K562 (cell line): ENCODE measurements around the gene ZFAND6. TPM values are rescaled to one million over a fixed set of nuclear protein-coding genes. Genes with fewer than 3 reads are reported as not detected.
"Not testable (repeated sequence)": the region's sequence is repeated elsewhere in the genome, so short reads cannot be mapped to it uniquely, and the experiment has no call there.

Source experiments
- ATAC-seq: fragments of 200-7000 bp; cut with Tn5 transposase; 3 replicates; pipeline ENCODE4 v1.9.1; 2020; ENCODE audit warnings: moderate library complexity
- BruUV-seq: library from RNA; stranded (reverse); fragments of 400-500 nt; replicated peaks from 2 replicates; lab custom pipeline; 2021; lab: Mats Ljungman, UMichigan
- CTCF ChIA-PET: fragments of 300-600 bp; formaldehyde crosslinking; extraction: SDS; loops from one replicate; lab custom pipeline; 2021; ENCODE audit warnings: low intra/inter-chr PET ratio; lab: Yijun Ruan, JAX
- POLR2A ChIA-PET: fragments of 300-600, 350-650 bp; sonication (Branson Sonifier 250); formaldehyde crosslinking; extraction: SDS; loops from one replicate; lab custom pipeline; 2021; ENCODE audit warnings: antibody characterized with exemption, inconsistent platforms; lab: Yijun Ruan, JAX
- DNase-seq, 4 experiments: peaks; one replicate each; pipeline versions ENCODE4 v3.0.0 to v3.0.0-alpha.2; 2011 to 2018; ENCODE audit warnings: low spot score in 3 of 4, mixed read lengths in 3 of 4; ENCODE audit errors: extremely low read depth in 1 of 4
- FAIRE-seq: peaks from 2 replicates; lab custom pipeline; 2011; peaks lifted over from hg19 to GRCh38; lab: Jason Lieb, UNC
- H2AFZ ChIP-seq: 2 replicates; pipeline ENCODE4 v1.6.0; 2011; ENCODE audit warnings: low read depth, low read length, control low read depth, inconsistent platforms
- H3K27ac ChIP-seq: fragments of 200-600 bp; 3 replicates; pipeline ENCODE4 v1.8.0; 2011; ENCODE audit warnings: low read depth, mild to moderate bottlenecking, control low read depth, inconsistent platforms, low read length, moderate library complexity, mixed read lengths; ENCODE audit errors: extremely low read depth
- H3K27me3 ChIP-seq, 2 experiments: fragments of 300-600 bp in 1 of 2; 2 replicates in 1 of 2; 3 replicates in 1 of 2; pipeline versions ENCODE4 v1.6.0 to v1.8.0; 2011; ENCODE audit warnings: inconsistent platforms in 2 of 2, low read length in 2 of 2, mild to moderate bottlenecking in 1 of 2, mixed read lengths in 1 of 2, moderate library complexity in 1 of 2; ENCODE audit not compliant: control insufficient read depth in 2 of 2, insufficient read depth in 2 of 2
- H3K36me3 ChIP-seq: fragments of 300-600 bp; 3 replicates; pipeline ENCODE4 v1.8.0; 2011; ENCODE audit warnings: mild to moderate bottlenecking, low read length, inconsistent platforms; ENCODE audit not compliant: control insufficient read depth, insufficient read depth
- H3K4me1 ChIP-seq, 2 experiments: fragments of 200-600 bp in 1 of 2; replicated peaks in 1 of 2; 2 replicates in 1 of 2; 3 replicates in 1 of 2; pipeline versions ENCODE4 v1.5.1 to v1.8.0; 2011; ENCODE audit warnings: inconsistent platforms in 2 of 2, low read length in 2 of 2, mild to moderate bottlenecking in 1 of 2, mixed read lengths in 1 of 2, moderate library complexity in 1 of 2; ENCODE audit not compliant: control insufficient read depth in 2 of 2, insufficient read depth in 2 of 2
- H3K4me2 ChIP-seq: 2 replicates; pipeline ENCODE4 v1.6.1; 2011; ENCODE audit warnings: low read length, control low read depth, inconsistent platforms, mixed read lengths; ENCODE audit not compliant: insufficient read depth
- H3K4me3 ChIP-seq: fragments of 200-600 bp; sonication (generic), shearing (Covaris generic); 2 replicates; pipeline ENCODE4 v1.5.1; 2016; ENCODE audit warnings: control low read depth, inconsistent platforms
- H3K79me2 ChIP-seq: fragments of 200-600 bp; 3 replicates; pipeline ENCODE4 v1.8.0; 2011; ENCODE audit warnings: low read length, inconsistent platforms; ENCODE audit not compliant: control insufficient read depth, insufficient read depth
- H3K9ac ChIP-seq, 2 experiments: 2 replicates each; pipeline versions ENCODE4 v1.6.0 to v1.6.1; 2011; ENCODE audit warnings: low read depth in 2 of 2, low read length in 2 of 2, control low read depth in 1 of 2, inconsistent platforms in 1 of 2, mild to moderate bottlenecking in 1 of 2, mixed read lengths in 1 of 2; ENCODE audit not compliant: insufficient read depth in 1 of 2
- H3K9me1 ChIP-seq: one replicate; pipeline ENCODE4 v1.6.0; 2011; ENCODE audit warnings: inconsistent platforms, mild to moderate bottlenecking, low read length, moderate library complexity; ENCODE audit not compliant: control insufficient read depth, insufficient read depth
- H3K9me3 ChIP-seq: replicated peaks from 2 replicates; pipeline ENCODE4 v1.5.1; 2011; ENCODE audit warnings: low read depth, low read length, inconsistent platforms; ENCODE audit not compliant: control insufficient read depth, insufficient read depth
- H4K20me1 ChIP-seq: replicated peaks from 2 replicates; pipeline ENCODE4 v1.6.1; 2011; ENCODE audit warnings: low read length, inconsistent platforms, mixed read lengths; ENCODE audit not compliant: control insufficient read depth, insufficient read depth
- ATF1 ChIP-seq, 2 experiments: fragments of 450-650 bp in 1 of 2; IDR thresholded peaks; 2 replicates each; pipeline ENCODE4 v1.6.1; 2016; ENCODE audit warnings: missing compliant biosample characterization in 1 of 2, missing genetic modification characterization in 1 of 2
- ETS2 ChIP-seq: IDR thresholded peaks from 2 replicates; pipeline ENCODE4 v1.6.1; 2016; ENCODE audit warnings: borderline replicate concordance, missing genetic modification characterization, mild to moderate bottlenecking, moderate library complexity, missing compliant biosample characterization; ENCODE audit not compliant: poor library complexity, severe bottlenecking
- KDM2B ChIP-seq: fragments of 250-450 bp; sonication (Bioruptor Pico); IDR thresholded peaks from 2 replicates; pipeline ENCODE4 v1.8.0; 2021; ENCODE audit warnings: mild to moderate bottlenecking, moderate library complexity
- KLF13 ChIP-seq: fragments of 450-650 bp; IDR thresholded peaks from 2 replicates; pipeline ENCODE4 v1.6.1; 2016; ENCODE audit warnings: missing genetic modification characterization, low read depth, mild to moderate bottlenecking, missing compliant biosample characterization, moderate library complexity, borderline replicate concordance
- PTRF ChIP-seq: fragments of 450-650 bp; IDR thresholded peaks from 2 replicates; pipeline ENCODE4 v1.6.1; 2016; ENCODE audit warnings: mild to moderate bottlenecking, missing genetic modification characterization, missing compliant biosample characterization
- ZNF12 ChIP-seq: sonication (generic); formaldehyde crosslinking; IDR thresholded peaks from 2 replicates; pipeline ENCODE4 v1.4.0; 2020; ENCODE audit warnings: mild to moderate bottlenecking, missing genetic modification reagents
- ZNF274 ChIP-seq: IDR thresholded peaks from 2 replicates; pipeline ENCODE4 v1.6.1; 2011; ENCODE audit warnings: low read depth, mild to moderate bottlenecking, low read length, moderate library complexity, borderline replicate concordance
- WGBS: fragments of 100-300 bp; shearing (Covaris generic); methylation state at CpG from one replicate; pipeline ENCODE4 v1.1.6; 2016; ENCODE audit warnings: low coverage, mixed read lengths; ENCODE audit not compliant: insufficient coverage; ENCODE audit errors: missing lambda C conversion rate; 5-methylcytosine and 5-hydroxymethylcytosine counted together
- in situ Hi-C: fragments of 300-500 bp; cut with MboI; formaldehyde crosslinking; loops from 4 replicates; pipeline ENCODE4 v1.15.0; 2018; ENCODE audit warnings: inconsistent platforms, mixed read lengths
- intact Hi-C: fragments of 100-400 bp; cut with micrococcal nuclease; formaldehyde crosslinking; loops from 2 replicates; pipeline ENCODE4 v1.14.2; 2022
- polyA plus RNA-seq, 8 experiments: library from polyadenylated mRNA; depleted of rRNA in 4 of 8; stranded (reverse) in 5 of 8; unstranded in 3 of 8; fragments of >200 nt; fragmentation: Nextera tagmentation in 2 of 8; fragmentation: Illumina TruSeq in 1 of 8; extraction: Ambion mirVana in 2 of 8; extraction: Trizol in 1 of 8; gene quantifications; 2 replicates each; pipeline versions ENCODE4 v1.2.1 to v1.2.3, GENCODE V29; 2011 to 2014; ENCODE audit warnings: inconsistent platforms in 1 of 8, missing spikeins in 1 of 8
- total RNA-seq, 7 experiments: library from RNA; depleted of rRNA in 6 of 7; stranded (reverse); fragments of >200 nt in 6 of 7; fragmentation: Illumina TruSeq in 2 of 7; extraction: Trizol in 2 of 7; gene quantifications; 2 replicates each; pipeline versions ENCODE4 v1.2.1 to v1.2.3, GENCODE V29; 2011 to 2021; ENCODE audit warnings: low replicate concordance in 1 of 7
- TF ChIP-seq, protein P1 (sequence below): fragments of 250-450 bp; sonication (Bioruptor Pico); IDR thresholded peaks from 2 replicates; pipeline ENCODE4 v1.8.0; 2021; ENCODE audit warnings: moderate library complexity, mild to moderate bottlenecking, inconsistent platforms

The ZFAND6 gene
- total and polyA plus RNA-seq, 9 of the 15 experiments (the other 6 are each of a cell fraction or from before 2014, with no cell fraction given), result 53.9 to 206 (median 88.9) TPM

DNA sequence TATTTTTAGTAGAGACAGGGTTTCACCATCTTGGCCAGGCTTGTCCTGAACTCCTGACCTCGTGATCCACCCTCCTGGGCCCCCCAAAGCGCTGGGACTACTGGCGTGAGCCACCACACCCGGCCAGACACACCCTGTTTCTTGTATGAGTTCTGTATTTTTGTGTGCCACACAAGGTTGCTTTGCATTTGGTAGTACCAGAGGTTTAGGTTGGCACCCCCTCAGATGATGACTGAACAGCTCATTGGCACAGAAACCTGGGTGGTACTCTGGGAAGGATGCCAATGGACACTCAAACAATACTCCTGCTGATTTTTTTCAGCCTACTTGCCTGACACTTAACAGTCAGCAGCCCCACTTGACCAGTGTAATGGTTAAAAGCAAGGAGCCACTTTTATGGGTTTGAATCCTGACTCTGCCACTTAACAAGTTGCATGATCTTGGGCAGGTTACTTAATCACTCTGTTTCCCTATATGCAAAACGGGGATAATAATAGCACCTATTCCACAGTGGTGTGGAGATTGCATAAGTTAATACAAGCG lies 49.3 kb upstream of the ZFAND6 start (continued):
- no peak for TF ChIP-seq ZNF274
- TF ChIP-seq ETS2 (tag), result no peak
- no peak for TF ChIP-seq KLF13
- TF ChIP-seq, protein P1, sequence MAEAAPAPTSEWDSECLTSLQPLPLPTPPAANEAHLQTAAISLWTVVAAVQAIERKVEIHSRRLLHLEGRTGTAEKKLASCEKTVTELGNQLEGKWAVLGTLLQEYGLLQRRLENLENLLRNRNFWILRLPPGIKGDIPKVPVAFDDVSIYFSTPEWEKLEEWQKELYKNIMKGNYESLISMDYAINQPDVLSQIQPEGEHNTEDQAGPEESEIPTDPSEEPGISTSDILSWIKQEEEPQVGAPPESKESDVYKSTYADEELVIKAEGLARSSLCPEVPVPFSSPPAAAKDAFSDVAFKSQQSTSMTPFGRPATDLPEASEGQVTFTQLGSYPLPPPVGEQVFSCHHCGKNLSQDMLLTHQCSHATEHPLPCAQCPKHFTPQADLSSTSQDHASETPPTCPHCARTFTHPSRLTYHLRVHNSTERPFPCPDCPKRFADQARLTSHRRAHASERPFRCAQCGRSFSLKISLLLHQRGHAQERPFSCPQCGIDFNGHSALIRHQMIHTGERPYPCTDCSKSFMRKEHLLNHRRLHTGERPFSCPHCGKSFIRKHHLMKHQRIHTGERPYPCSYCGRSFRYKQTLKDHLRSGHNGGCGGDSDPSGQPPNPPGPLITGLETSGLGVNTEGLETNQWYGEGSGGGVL (CRISPR knock-in tag), result no peak
- TF ChIP-seq ATF1 (CRISPR knock-in tag; IDR thresholded peaks at IDR 0.05), result no peak
- TF ChIP-seq ATF1 (tag; IDR thresholded peaks at IDR 0.05), result no peak
- TF ChIP-seq KDM2B (CRISPR knock-in tag), result no peak
- no peak for TF ChIP-seq ZNF12
- TF ChIP-seq PTRF (tag), result no peak

DNA sequence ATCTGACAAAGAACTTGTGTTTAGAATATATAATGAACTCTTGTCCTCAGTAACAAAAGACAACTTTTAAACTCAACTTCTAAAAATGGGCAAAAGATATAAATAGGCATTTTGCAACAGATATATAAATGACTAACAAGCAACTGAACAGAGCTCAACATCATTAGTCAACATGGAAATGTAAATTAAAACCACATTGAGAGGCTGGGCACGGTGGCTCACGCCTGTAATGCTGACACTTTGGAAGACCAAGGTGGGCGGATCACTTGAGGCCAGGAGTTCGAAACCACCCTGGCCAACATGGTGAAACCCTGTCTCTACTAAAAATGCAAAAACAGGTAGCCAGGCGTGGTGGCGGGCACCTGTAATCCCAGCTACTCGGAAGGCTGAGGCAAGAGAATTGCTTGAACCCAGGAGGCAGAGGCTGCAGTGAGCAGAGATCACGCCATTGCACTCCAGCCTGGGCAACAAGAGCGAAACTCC lies 48.4 kb upstream of the ZFAND6 start:
- BruUV-seq, H3K4me3 ChIP-seq, in situ Hi-C loops, H2AFZ ChIP-seq, H3K27me3 ChIP-seq, H3K9me1 ChIP-seq, H3K4me1 ChIP-seq, H3K9me3 ChIP-seq, H3K36me3 ChIP-seq, POLR2A ChIA-PET, ATAC-seq, H3K79me2 ChIP-seq, FAIRE-seq, CTCF ChIA-PET, H3K4me2 ChIP-seq, H3K9ac ChIP-seq, DNase-seq, intact Hi-C loops, H3K27ac ChIP-seq, H4K20me1 ChIP-seq: not testable (repeated sequence)
- 54% methylated on average over 9 of the region's 9 CpGs for WGBS
